NT2/D1 (cell line): ENCODE results near the gene BICC1.

Experiments used
- DNase-seq: peaks from one replicate; pipeline ENCODE4 v3.0.0-alpha.2; 2011; ENCODE audit warnings: low read depth, low spot score
- H3K27me3 ChIP-seq: 2 replicates; pipeline ENCODE4 v1.6.0; 2011; ENCODE audit warnings: mild to moderate bottlenecking; ENCODE audit not compliant: insufficient read length, insufficient read depth
- H3K36me3 ChIP-seq: 2 replicates; pipeline ENCODE4 v1.6.1; 2011; ENCODE audit warnings: mild to moderate bottlenecking, low read length, mixed read lengths; ENCODE audit not compliant: insufficient read depth, insufficient read length
- H3K4me1 ChIP-seq: 2 replicates; pipeline ENCODE4 v1.5.1; 2011; ENCODE audit not compliant: insufficient read depth, insufficient read length
- H3K4me3 ChIP-seq: 2 replicates; pipeline ENCODE4 v1.5.1; 2011; ENCODE audit warnings: low read depth; ENCODE audit not compliant: insufficient read length
- H3K9ac ChIP-seq: 2 replicates; pipeline ENCODE4 v1.6.0; 2011; ENCODE audit warnings: low read depth; ENCODE audit not compliant: insufficient read length
- H3K9me3 ChIP-seq: 2 replicates; pipeline ENCODE4 v1.5.1; 2011; ENCODE audit warnings: mild to moderate bottlenecking, low read length; ENCODE audit not compliant: insufficient read depth
- SUZ12 ChIP-seq: IDR thresholded peaks from 2 replicates; pipeline ENCODE4 v1.6.1; 2011; ENCODE audit not compliant: insufficient read length, insufficient read depth; ENCODE audit errors: extremely low read depth
- YY1 ChIP-seq: IDR thresholded peaks from 2 replicates; pipeline ENCODE4 v1.6.1; 2011; ENCODE audit not compliant: insufficient read length, insufficient read depth
- ZNF274 ChIP-seq: IDR thresholded peaks from 2 replicates; pipeline ENCODE4 v1.6.1; 2011; ENCODE audit warnings: mild to moderate bottlenecking, low read depth, low read length

BICC1 gene

DNA sequence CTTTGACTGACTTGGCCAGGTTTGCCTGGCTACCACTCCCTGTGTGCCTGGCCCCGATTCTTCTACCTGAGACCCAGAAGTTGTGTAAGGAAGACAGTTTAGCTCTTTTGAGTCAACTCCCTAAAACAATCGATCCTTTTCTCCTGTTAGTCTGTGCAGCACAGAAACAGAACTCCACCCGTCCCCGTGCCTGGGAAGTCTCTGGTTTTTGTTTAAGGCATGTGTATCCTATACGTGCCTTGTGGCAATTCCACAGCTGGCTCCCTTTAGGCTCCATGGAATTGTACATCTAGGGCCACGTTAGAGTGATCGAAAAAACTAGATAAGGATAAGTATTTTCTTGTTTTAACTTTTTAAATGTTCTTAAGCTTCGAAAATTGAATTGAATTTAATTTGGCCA is 131.6 kb downstream of the BICC1 start:
- TF ChIP-seq ZNF274 (no peak), YY1 (no peak), SUZ12 (no peak)
- Histone ChIP-seq H3K4me1 (no peaks in the 10 kb centered on the region), H3K36me3 (no peaks in the 10 kb centered on the region), H3K9me3 (no peaks in the 10 kb centered on the region), H3K27me3 (no peaks in the 10 kb centered on the region), H3K9ac (no peak overlapping the region), H3K4me3 (no peak overlapping the region)
- no peak for DNase-seq

DNA sequence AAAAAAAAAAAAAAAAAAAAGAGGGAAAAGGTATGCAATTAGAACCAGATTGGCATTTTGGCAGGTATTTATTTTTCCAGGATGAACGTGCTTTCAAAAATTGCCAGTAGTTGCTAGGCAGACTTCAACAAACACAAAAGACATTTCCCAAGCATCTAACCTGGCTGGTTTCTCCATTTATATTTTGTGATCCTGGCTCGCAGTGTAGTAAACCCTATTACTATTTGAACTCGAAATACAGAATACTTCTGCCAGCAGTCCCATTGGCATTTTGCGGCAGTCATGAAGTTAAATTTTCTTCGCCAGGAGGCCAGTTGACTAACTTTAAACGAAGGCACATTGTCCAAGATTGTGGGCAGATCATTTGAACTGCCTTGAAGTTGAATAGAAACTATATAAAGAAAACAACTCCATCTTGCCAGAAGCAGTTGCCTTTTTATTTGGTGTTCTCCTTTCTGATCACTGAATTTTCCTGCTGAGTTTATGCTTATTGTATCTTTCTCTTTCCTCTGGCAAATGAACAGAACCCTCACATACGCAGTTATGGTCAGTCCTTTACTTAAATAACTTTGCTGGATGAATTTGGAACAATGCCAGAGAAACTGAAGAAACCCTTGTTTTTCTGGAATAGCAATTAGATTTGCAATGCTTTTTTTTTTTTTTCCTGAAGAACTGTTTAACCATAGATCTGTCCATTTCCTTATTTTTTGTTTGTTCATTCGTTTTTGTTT is 132.9 kb downstream of the BICC1 start:
- Histone ChIP-seq H3K9ac (no peak overlapping the region), H3K4me1 (no peaks in the 10 kb centered on the region), H3K36me3 (no peaks in the 10 kb centered on the region), H3K9me3 (no peaks in the 10 kb centered on the region), H3K4me3 (no peak overlapping the region), H3K27me3 (no peaks in the 10 kb centered on the region)
- TF ChIP-seq SUZ12 (no peak), YY1 (no peak), ZNF274 (no peak)
- no peak for DNase-seq

DNA sequence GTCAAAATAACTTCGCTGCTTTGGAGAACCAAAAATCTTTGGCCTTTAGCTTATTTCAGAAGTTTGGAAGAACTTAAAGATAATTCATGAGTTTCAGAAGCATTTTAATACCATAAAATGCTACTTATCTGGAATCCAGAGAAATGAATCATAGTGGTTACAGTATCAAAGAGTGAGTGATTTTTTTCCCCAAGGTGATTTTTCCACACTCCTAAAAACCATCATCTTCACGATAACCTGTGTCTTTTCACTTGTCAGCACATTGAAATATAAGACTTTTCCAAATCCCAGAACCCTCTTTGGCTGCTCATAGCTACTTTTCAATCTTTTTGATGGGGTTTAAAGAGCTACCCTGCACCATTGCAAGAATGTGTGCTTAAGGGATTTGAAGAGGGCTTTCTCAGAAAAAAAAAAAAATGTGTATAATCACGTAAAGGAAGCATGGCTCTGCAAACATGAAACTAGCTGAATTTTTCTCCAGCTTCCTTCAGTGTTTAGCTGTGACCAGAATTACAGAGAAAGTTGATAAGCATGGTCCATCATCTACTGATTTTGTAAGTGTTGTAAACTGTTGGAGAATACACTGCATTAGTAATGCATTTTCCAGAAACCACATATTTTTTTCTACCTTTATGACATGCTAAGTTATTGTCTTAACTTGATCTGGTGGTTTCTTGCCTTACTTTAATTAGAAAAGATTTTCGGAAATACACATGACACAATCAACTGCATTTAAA is 134.9 kb downstream of the BICC1 start:
- no peak overlapping the region for H3K9ac ChIP-seq
- H3K36me3 ChIP-seq, result no peaks in the 10 kb centered on the region
- no peaks in the 10 kb centered on the region for H3K9me3 ChIP-seq
- H3K27me3 ChIP-seq, result no peaks in the 10 kb centered on the region
- no peaks in the 10 kb centered on the region for H3K4me1 ChIP-seq
- no peak for TF ChIP-seq YY1
- TF ChIP-seq ZNF274, result no peak
- no peak for TF ChIP-seq SUZ12
- no peak for DNase-seq
- no peak overlapping the region for H3K4me3 ChIP-seq

DNA sequence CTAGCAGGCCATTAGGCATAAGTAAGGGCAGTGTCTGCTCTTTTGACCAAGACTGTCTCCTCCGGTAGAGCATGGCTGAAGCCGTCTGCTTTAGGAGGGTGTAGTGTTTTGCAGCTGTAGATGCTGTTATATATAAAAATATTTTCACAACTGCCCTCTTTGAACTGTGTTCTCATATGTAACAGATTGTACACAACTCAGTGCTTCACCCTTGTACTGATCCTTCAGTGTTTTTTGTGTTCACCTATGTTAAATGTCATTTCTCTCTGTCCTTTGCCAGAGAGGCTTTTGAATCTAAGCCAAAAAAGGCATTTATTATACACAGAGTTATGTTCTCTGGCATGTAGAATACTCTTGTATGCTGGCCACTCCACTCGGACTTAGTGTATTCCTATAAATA is 135.5 kb downstream of the BICC1 start:
- Histone ChIP-seq H3K36me3 (no peaks in the 10 kb centered on the region), H3K27me3 (no peaks in the 10 kb centered on the region), H3K9me3 (no peaks in the 10 kb centered on the region), H3K4me1 (no peaks in the 10 kb centered on the region), H3K4me3 (no peak overlapping the region), H3K9ac (no peak overlapping the region)
- no peak for TF ChIP-seq ZNF274
- no peak for TF ChIP-seq SUZ12
- TF ChIP-seq YY1, result no peak
- DNase-seq, result no peak

DNA sequence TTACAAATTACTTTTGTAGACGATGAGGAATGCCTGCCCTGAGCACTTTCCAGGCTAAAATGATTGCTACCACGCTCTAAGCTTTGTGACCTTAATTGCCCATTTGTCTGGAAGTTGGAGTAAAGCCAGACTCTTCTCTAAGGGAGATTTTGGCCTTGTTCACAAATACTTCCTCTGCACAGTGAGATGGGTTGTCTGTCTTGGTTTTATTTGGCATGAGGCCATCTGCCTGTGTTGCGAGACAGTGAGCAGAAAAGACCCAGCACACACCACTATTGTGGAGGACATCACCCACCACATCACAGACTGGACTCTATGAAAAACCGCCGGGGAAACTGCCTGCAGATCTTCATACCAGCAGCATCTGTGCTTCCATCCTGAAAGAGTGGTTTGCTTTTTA is 138.4 kb downstream of the BICC1 start:
- Histone ChIP-seq H3K4me1 (no peaks in the 10 kb centered on the region), H3K9me3 (no peaks in the 10 kb centered on the region), H3K27me3 (no peaks in the 10 kb centered on the region), H3K4me3 (no peak overlapping the region), H3K9ac (no peak overlapping the region), H3K36me3 (no peaks in the 10 kb centered on the region)
- DNase-seq, result no peak
- TF ChIP-seq YY1 (no peak), ZNF274 (no peak), SUZ12 (no peak)

DNA sequence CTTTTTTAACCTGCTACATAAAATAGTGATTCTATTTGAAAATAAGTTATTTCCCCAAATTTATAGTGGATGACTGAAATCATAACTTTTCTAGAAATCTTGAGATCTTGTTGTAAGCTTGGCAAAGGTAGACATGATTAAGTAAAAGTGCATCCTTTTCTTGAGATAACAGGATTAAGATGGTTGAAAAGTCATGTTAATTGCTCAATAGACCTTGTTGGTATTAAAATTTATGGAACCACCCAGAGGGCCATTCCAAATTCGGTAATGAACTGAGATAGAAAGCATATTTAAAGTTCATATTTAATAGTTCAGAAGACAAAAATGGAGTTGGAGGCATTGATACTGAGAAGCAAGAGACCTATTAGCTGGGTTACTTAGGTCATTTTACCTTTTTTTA is 139.1 kb downstream of the BICC1 start:
- Histone ChIP-seq H3K9me3 (no peaks in the 10 kb centered on the region), H3K9ac (no peak overlapping the region), H3K27me3 (no peaks in the 10 kb centered on the region), H3K36me3 (no peaks in the 10 kb centered on the region), H3K4me3 (no peak overlapping the region), H3K4me1 (no peaks in the 10 kb centered on the region)
- DNase-seq, result no peak
- no peak for TF ChIP-seq YY1
- no peak for TF ChIP-seq SUZ12
- no peak for TF ChIP-seq ZNF274

DNA sequence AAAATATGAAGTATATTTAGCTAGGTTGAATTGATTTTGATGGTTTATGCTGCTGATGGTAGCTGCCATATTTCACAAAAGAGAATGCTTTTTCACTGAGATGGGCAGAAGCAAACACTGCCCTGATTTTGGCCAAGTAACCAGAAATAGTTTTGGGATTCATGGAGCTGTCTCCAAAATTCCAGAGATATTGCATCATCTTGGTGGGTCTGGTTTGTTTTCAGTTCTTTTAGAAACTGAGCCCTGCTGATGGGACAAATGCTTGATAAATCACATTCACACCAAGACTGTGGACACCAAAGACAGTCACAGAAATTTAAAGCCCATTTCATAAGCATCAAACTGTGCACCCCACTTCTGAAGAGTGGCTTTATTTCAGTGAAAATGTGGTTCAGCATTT is 140.5 kb downstream of the BICC1 start:
- Histone ChIP-seq H3K4me1 (no peaks in the 10 kb centered on the region), H3K9me3 (no peaks in the 10 kb centered on the region), H3K36me3 (no peaks in the 10 kb centered on the region), H3K4me3 (no peak overlapping the region), H3K9ac (no peak overlapping the region), H3K27me3 (no peaks in the 10 kb centered on the region)
- no peak for DNase-seq
- TF ChIP-seq YY1, result no peak
- TF ChIP-seq ZNF274, result no peak
- no peak for TF ChIP-seq SUZ12
